Activated CD8-positive, alpha-beta T cell treated with anti-CD3 and anti-CD28 coated beads, Interleukin-2, amount 10 ng/mL, durations not matched to agents 7 days and 5 days (primary cell): ENCODE data around the gene DOCK1. TPM values are rescaled to one million over a fixed set of nuclear protein-coding genes. Genes with fewer than 3 reads are reported as not detected.
"Not testable (repeated sequence)": the region's sequence is repeated elsewhere in the genome, so short reads cannot be mapped to it uniquely, and the experiment has no call there.

Experiments used
- ATAC-seq: fragments of 150-1000 bp; cut with Tn5 transposase; one replicate; pipeline ENCODE4 v1.10.0; 2021; ENCODE audit warnings: moderate library complexity
- CTCF ChIA-PET: fragments of 350-600 bp; sonication (Branson Sonifier 250); formaldehyde crosslinking; loops from one replicate; lab custom pipeline; 2021; ENCODE audit warnings: antibody characterized with exemption; lab: Charles Lee
- POLR2A ChIA-PET: fragments of 350-600 bp; sonication (Branson Sonifier 250); formaldehyde crosslinking; loops from one replicate; lab custom pipeline; 2021; ENCODE audit warnings: antibody characterized with exemption; lab: Charles Lee
- DNase-seq: peaks from one replicate; pipeline ENCODE4 v3.0.0-alpha.2; 2020
- H3K27ac Mint-ChIP-seq: one replicate; pipeline ENCODE4 v1.8.0; 2021; ENCODE audit warnings: mild to moderate bottlenecking, mixed read lengths
- H3K27me3 Mint-ChIP-seq: one replicate; pipeline ENCODE4 v1.8.0; 2021; ENCODE audit warnings: low read depth, mixed read lengths
- H3K36me3 Mint-ChIP-seq: one replicate; pipeline ENCODE4 v1.8.0; 2021; ENCODE audit warnings: low read depth, mixed read lengths
- H3K4me1 Mint-ChIP-seq: one replicate; pipeline ENCODE4 v1.8.0; 2021; ENCODE audit warnings: low read depth, mixed read lengths
- H3K4me3 Mint-ChIP-seq: one replicate; pipeline ENCODE4 v1.8.0; 2021; ENCODE audit warnings: mild to moderate bottlenecking, mixed read lengths
- H3K9me3 Mint-ChIP-seq: one replicate; pipeline ENCODE4 v1.8.0; 2022; ENCODE audit warnings: mixed read lengths; ENCODE audit not compliant: insufficient read depth
- total RNA-seq, 2 experiments: library from RNA; stranded (reverse); gene quantifications; one replicate each; pipeline ENCODE4 v1.2.3, GENCODE V29; 2021

The DOCK1 gene
- total RNA-seq, 2 experiments from 2014 or later: not detected

GRCh38 chr10:127276794-127277462, 371.7 kb downstream of the DOCK1 start:
- H3K27ac Mint-ChIP-seq: no peak overlapping the region
- peaks cover 11% of the 10 kb centered on the region for H3K27me3 Mint-ChIP-seq
- ATAC-seq (no peak), DNase-seq (no peak)
- ChIA-PET CTCF (no interaction called here), POLR2A (no interaction called here)
- H3K9me3 Mint-ChIP-seq: no peaks in the 10 kb centered on the region
- no peak overlapping the region for H3K4me3 Mint-ChIP-seq
- H3K4me1 Mint-ChIP-seq: no peaks in the 10 kb centered on the region
- no peaks in the 10 kb centered on the region for H3K36me3 Mint-ChIP-seq

GRCh38 chr10:127278001-127278400, 372.8 kb downstream of the DOCK1 start:
- Mint-ChIP-seq H3K4me3 (no peak overlapping the region), H3K36me3 (no peaks in the 10 kb centered on the region), H3K27me3 (peaks cover 11% of the 10 kb centered on the region), H3K9me3 (no peaks in the 10 kb centered on the region), H3K27ac (no peak overlapping the region), H3K4me1 (no peaks in the 10 kb centered on the region)
- no peak for ATAC-seq
- POLR2A ChIA-PET: no interaction called here
- no peak for DNase-seq
- CTCF ChIA-PET: no interaction called here

- POLR2A ChIA-PET: no interaction called here
- CTCF ChIA-PET: no interaction called here
- Mint-ChIP-seq H3K27me3 (peaks cover 15% of the 10 kb centered on the region), H3K36me3 (no peaks in the 10 kb centered on the region), H3K4me1 (no peaks in the 10 kb centered on the region), H3K4me3 (no peak overlapping the region), H3K27ac (no peak overlapping the region), H3K9me3 (no peaks in the 10 kb centered on the region)
- no peak for DNase-seq
- ATAC-seq: no peak
Measured at GRCh38 chr10:127279334-127279774, 374.1 kb downstream of the DOCK1 start.

GRCh38 chr10:127280446-127280845, 375.2 kb downstream of the DOCK1 start:
- Mint-ChIP-seq H3K36me3 (no peaks in the 10 kb centered on the region), H3K27ac (no peak overlapping the region), H3K4me1 (no peaks in the 10 kb centered on the region), H3K4me3 (no peak overlapping the region), H3K27me3 (peaks cover 16% of the 10 kb centered on the region), H3K9me3 (no peaks in the 10 kb centered on the region)
- ATAC-seq (no peak), DNase-seq (no peak)
- POLR2A ChIA-PET: no interaction called here
- CTCF ChIA-PET: no interaction called here

- ChIA-PET POLR2A (no interaction called here), CTCF (no interaction called here)
- Mint-ChIP-seq H3K27me3 (peaks cover 22% of the 10 kb centered on the region), H3K9me3 (peaks cover 7% of the 10 kb centered on the region), H3K4me1 (no peaks in the 10 kb centered on the region), H3K4me3 (no peak overlapping the region), H3K27ac (no peak overlapping the region), H3K36me3 (no peaks in the 10 kb centered on the region)
- DNase-seq (no peak), ATAC-seq (no peak)
Measured at GRCh38 chr10:127283017-127283416, 377.8 kb downstream of the DOCK1 start.

- Mint-ChIP-seq H3K4me3 (no peak overlapping the region), H3K9me3 (peaks cover 10% of the 10 kb centered on the region), H3K36me3 (no peaks in the 10 kb centered on the region), H3K4me1 (no peaks in the 10 kb centered on the region), H3K27ac (no peak overlapping the region), H3K27me3 (peaks cover 22% of the 10 kb centered on the region)
- DNase-seq (no peak), ATAC-seq (no peak)
- POLR2A ChIA-PET: no interaction called here
- CTCF ChIA-PET: no interaction called here
Measured at GRCh38 chr10:127283576-127283975, 378.3 kb downstream of the DOCK1 start.

- H3K27me3 Mint-ChIP-seq: peaks cover 22% of the 10 kb centered on the region
- no peak overlapping the region for H3K4me3 Mint-ChIP-seq
- ChIA-PET CTCF (no interaction called here), POLR2A (no interaction called here)
- peaks cover 7% of the 10 kb centered on the region for H3K36me3 Mint-ChIP-seq
- DNase-seq (no peak), ATAC-seq (no peak)
- no peak overlapping the region for H3K27ac Mint-ChIP-seq
- peaks cover 17% of the 10 kb centered on the region for H3K9me3 Mint-ChIP-seq
- peaks cover 29% of the 10 kb centered on the region for H3K4me1 Mint-ChIP-seq
Measured at GRCh38 chr10:127290850-127291249, 385.6 kb downstream of the DOCK1 start.

- Mint-ChIP-seq H3K27ac (no peak overlapping the region), H3K9me3 (peaks cover 17% of the 10 kb centered on the region), H3K27me3 (peaks cover 21% of the 10 kb centered on the region), H3K4me3 (no peak overlapping the region), H3K36me3 (peaks cover 7% of the 10 kb centered on the region), H3K4me1 (peaks cover 31% of the 10 kb centered on the region)
- CTCF ChIA-PET: no interaction called here
- DNase-seq: no peak
- POLR2A ChIA-PET: no interaction called here
- ATAC-seq: no peak
Measured at GRCh38 chr10:127291329-127291728, 386.1 kb downstream of the DOCK1 start.

GRCh38 chr10:127292888-127293287, 387.7 kb downstream of the DOCK1 start:
- Mint-ChIP-seq H3K27ac (peak overlapping the region; percentile 74), H3K4me3 (no peak overlapping the region), H3K36me3 (peaks cover 7% of the 10 kb centered on the region), H3K4me1 (peaks cover 31% of the 10 kb centered on the region), H3K27me3 (peaks cover 31% of the 10 kb centered on the region), H3K9me3 (peaks cover 11% of the 10 kb centered on the region)
- DNase-seq: no peak
- ATAC-seq: no peak
- ChIA-PET POLR2A (no interaction called here), CTCF (no interaction called here)

GRCh38 chr10:127293640-127294039, 388.4 kb downstream of the DOCK1 start:
- peak overlapping the region; percentile 5 for H3K4me3 Mint-ChIP-seq
- POLR2A ChIA-PET: no interaction called here
- CTCF ChIA-PET: no interaction called here
- peak; percentile 93 for ATAC-seq
- peak overlapping the region; percentile 74 for H3K27ac Mint-ChIP-seq
- peaks cover 7% of the 10 kb centered on the region for H3K36me3 Mint-ChIP-seq
- DNase-seq: peak; percentile 85
- H3K9me3 Mint-ChIP-seq: peaks cover 8% of the 10 kb centered on the region
- peaks cover 31% of the 10 kb centered on the region for H3K4me1 Mint-ChIP-seq
- H3K27me3 Mint-ChIP-seq: peaks cover 27% of the 10 kb centered on the region

GRCh38 chr10:127296696-127297095, 391.5 kb downstream of the DOCK1 start:
- Mint-ChIP-seq H3K4me1 (peaks cover 31% of the 10 kb centered on the region), H3K4me3 (no peak overlapping the region), H3K9me3 (peaks cover 8% of the 10 kb centered on the region), H3K27me3 (peaks cover 15% of the 10 kb centered on the region), H3K27ac (no peak overlapping the region), H3K36me3 (peaks cover 7% of the 10 kb centered on the region)
- POLR2A ChIA-PET: no interaction called here
- CTCF ChIA-PET: no interaction called here
- ATAC-seq: no peak
- no peak for DNase-seq

- ATAC-seq (no peak), DNase-seq (no peak)
- Mint-ChIP-seq H3K4me1 (peaks cover 19% of the 10 kb centered on the region), H3K36me3 (peaks cover 7% of the 10 kb centered on the region), H3K27me3 (peaks cover 18% of the 10 kb centered on the region), H3K27ac (no peak overlapping the region), H3K4me3 (no peak overlapping the region), H3K9me3 (peaks cover 6% of the 10 kb centered on the region)
- ChIA-PET POLR2A (no interaction called here), CTCF (no interaction called here)
Measured at GRCh38 chr10:127298381-127298780, 393.2 kb downstream of the DOCK1 start.

GRCh38 chr10:127299192-127299591, 394.0 kb downstream of the DOCK1 start:
- CTCF ChIA-PET, H3K27ac Mint-ChIP-seq, H3K9me3 Mint-ChIP-seq, POLR2A ChIA-PET, H3K4me3 Mint-ChIP-seq, DNase-seq, ATAC-seq, H3K36me3 Mint-ChIP-seq: not testable (repeated sequence)
- H3K4me1 Mint-ChIP-seq: peaks cover 11% of the 10 kb centered on the region
- H3K27me3 Mint-ChIP-seq: peaks cover 18% of the 10 kb centered on the region
